HG03159 (cell line): ENCODE data around the gene RIPOR3.
"Not testable (repeated sequence)": the region's sequence is repeated elsewhere in the genome, so short reads cannot be mapped to it uniquely, and the experiment has no call there.

ENCODE experiments used
- ATAC-seq: cut with Tn5 transposase; IDR thresholded peaks from one replicate; pipeline ENCODE4 v1.9.1; 2021; ENCODE audit warnings: mild to moderate bottlenecking, moderate library complexity; ENCODE audit not compliant: unreplicated experiment

Gene RIPOR3

DNA sequence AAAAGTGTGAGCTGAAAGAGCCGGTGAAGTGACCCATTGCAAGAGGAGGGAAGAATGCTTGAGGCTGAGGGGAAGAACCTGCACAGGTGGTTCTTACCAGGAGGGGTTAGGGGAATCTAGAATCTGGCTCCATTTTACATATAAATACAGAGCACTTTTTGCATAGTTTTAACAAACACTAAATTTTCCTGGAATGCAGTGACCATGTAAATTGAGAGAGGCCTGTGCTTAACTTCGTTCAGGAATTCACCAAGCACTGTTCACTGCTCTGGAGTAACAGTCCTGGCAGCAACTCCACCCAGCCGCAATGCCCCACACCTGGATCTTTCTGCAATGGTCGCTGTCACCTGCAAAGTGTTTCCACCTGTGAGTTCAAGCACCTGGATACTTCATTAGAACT, 13.2 kb upstream of the RIPOR3 start:
- ATAC-seq, result no peak

DNA sequence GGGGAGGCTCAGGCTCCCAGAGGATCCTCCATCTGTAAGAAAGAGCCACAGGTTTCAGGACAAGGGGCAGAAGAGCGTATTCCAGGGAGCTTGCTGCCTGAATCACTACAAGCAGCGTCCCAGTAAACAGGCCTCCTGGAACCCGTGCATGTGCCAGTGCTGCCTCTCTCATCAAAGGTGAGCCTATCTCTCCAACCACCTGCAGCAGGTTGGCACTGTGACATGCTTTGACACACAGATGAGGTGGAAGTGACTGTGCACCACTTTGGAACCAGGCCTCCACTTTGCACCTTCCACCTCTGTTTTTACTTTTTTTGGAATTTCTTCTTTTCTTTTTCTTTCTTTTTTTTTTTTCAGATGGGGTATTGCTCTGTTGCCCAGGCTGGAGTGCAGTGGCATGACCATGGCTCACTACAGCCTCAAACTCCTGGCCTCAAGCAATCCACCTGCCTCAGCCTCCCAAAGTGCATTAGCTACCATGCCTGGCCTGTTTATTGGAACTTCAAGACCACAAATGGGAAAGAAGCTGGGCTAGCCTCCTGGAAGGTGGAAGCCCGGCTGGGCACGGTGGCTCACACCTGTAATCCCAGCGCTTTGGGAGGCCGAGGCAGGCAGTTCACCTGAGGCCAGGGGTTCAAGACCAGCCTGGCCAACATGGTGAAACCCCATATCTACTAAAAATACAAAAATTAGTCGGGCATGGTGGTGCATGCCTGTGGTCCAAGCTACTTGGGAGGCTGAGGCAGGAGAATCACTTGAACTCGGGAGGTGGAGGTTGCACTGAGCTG, 12.5 kb upstream of the RIPOR3 start:
- not testable (repeated sequence) for ATAC-seq

DNA sequence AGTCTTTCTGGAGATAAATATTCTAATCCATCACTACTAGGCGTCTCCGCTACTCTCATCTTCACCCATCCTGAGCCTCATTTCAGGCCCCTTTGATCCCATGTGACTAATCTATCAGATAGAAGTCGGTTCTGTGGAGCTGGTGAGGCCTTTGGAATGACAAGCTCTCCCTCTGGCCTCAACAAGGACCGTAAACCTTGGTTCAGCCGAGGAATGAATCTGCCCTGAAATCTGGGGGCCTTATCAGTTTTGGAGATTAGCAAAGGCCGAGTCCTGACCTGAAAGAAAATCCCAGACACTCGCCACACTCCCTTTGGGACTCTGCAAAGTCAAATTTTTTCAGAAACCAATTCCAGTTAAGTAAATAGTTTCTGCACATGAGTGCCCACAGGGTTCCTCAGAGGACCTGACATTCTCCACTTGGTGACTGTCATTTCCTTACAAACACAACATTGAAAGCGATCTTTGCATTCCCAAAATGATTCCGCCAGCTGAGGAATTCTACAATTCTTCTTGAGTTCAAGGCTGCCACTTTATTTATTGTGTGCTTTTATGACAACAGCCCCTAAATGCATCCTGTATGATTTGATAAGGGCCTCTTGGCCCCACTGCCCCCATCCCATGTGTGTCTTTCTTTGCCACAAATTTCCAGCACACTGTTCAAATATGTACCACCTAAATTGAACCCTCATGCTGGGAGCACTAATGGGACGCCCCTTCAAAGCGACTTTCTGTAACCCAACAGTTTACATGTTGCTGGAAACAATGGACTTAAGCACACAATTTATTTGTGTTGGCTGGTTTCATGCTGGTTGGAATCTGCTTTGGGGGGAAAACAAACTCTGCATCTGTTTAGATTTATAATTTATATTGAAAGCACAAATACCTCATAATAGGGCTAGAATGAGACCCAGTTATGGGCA, 10.0 kb upstream of the RIPOR3 start:
- ATAC-seq, result no peak

DNA sequence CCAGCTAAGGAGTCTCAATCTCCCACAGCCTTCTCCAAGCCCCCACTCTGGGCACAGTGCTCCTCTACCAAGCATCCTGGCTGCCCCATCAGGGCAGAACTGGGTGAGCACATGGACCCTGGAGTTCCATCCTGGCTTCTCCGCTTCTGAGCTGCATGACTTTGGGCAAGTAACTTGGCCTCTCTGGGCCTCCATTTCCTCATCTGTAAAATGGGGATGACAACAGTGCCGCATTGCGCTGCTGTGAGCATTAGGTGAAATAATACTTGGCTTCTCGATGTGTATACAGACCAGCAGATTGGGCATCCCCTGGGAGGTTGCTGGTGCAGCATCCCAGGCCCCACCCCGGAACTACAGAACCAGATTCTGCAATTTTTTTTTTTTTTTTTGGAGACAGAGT, 8.3 kb upstream of the RIPOR3 start:
- no peak for ATAC-seq

DNA sequence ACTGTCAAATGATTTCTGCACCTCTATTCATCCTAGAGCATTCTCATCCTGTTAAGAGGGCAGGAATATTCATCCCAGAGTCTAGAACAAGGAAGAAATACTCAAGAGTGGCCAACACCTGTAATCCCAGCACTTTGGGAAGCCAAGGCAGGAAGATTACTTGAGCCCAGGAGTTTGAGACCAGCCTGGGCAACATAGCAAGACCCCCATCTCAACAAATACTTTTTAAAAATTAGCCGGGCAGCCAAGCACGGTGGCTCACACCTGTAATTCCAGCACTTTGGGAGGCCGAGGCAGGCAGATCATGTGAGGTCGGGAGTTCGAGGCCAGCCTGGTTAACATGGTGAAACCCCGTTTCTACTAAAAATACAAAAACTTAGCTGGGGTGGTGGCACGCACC, 6.9 kb upstream of the RIPOR3 start:
- ATAC-seq, result not testable (repeated sequence)

DNA sequence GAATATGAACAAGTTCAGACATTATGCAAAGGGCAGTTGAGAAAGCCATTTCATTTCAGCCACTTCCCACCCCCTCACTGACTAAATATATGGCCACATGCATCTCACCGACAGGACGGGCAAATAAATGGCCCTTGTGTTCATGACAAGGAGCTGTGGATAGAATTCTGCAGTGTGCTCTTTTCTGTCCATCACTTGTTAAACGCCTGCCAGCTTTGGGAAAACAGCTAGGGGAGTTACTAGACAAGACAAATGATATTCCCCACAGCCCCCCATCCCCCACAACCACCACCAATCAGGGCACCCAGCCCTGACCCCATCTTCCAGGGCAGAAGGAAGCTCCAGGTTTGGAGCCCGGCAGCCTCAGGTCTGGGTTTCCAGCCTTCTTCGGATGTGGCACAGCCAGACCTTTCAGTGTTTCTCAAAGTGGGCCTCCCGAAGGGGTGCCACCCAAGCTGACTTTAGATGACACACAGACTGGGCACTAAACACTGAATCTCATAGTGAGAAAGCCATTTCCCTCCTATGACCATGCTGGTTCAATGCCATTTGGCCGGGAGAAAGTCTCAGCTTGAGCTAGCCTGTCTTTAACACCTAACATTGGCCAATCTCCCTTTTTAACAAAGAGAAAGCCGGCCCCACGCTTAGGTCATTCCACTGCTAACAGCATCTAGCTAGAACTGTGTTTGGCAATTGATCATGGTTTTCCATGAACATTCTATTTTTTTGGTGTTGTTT, 4.0 kb upstream of the RIPOR3 start:
- ATAC-seq, result no peak

DNA sequence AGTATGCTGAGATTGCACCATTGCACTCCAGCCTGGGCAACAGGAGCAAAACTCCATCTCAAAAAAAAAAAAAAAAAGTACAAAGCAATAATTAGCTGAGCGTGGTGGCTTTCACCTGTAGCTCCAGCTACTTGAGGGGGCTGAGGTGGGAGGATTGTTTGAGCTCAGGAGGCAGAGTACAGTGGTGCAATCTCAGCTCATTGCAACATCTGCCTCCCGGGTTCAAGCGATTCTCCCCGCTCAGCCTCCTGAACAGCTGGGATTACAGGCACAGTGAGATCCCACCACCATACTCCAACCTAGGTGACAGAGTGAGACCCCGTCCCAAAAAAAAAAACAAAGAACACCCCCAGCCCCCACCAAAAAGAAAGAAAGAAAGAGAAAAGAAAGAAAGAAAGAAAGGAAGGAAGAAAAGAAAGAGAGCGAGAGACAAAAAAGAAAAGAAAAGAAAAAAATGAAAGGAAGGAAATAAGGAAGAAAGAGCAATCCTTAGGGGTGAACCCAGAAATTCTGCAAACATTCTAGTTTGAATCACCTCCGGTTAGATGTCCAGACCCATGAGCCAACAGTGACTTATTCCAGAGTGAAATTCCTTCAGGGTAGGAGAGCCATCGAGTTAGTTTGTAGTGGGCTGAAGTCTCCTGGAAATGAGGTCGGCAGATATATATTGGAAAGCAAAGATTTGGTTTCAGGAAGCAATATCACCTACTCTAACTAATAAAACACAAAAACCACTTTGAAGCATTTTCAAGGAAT, 3.2 kb upstream of the RIPOR3 start:
- no peak for ATAC-seq

DNA sequence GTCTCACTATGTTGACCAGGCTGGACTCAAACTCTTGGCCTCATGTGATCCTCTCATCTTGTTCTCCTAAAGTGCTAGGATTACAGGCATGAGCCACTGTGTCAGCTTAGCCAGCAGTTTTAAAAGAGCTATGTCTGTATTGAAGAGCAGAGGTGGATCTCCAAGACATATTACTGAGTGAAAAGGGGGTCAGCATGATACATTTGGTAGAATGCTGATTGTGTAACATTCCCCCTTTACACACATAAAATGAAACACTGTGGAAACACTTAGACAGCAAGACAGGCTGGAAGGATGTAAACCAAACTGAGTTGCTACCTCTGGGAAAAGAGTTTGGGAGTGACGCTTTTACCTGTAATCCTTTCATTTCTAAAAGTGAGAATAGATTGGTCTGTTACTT, 1.7 kb upstream of the RIPOR3 start:
- ATAC-seq, result no peak

DNA sequence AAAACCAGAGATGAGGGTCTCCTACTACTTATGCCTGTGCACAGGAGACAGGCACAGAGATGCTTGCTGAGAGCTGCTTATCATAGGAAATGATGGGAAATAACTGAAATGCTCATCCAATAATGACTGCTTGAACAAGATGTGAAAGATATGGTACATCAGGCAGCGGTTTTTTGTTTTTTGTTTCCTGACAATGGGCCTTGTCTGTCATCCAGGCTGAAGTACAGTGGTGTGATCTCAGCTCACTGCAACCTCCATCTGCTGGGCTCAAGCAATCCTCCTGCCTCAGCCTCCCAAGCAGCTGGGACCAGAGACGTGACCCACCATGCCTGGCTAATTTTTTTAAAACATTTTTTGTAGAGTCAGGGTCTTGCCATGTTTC, 1.2 kb upstream of the RIPOR3 start:
- ATAC-seq, result no peak

DNA sequence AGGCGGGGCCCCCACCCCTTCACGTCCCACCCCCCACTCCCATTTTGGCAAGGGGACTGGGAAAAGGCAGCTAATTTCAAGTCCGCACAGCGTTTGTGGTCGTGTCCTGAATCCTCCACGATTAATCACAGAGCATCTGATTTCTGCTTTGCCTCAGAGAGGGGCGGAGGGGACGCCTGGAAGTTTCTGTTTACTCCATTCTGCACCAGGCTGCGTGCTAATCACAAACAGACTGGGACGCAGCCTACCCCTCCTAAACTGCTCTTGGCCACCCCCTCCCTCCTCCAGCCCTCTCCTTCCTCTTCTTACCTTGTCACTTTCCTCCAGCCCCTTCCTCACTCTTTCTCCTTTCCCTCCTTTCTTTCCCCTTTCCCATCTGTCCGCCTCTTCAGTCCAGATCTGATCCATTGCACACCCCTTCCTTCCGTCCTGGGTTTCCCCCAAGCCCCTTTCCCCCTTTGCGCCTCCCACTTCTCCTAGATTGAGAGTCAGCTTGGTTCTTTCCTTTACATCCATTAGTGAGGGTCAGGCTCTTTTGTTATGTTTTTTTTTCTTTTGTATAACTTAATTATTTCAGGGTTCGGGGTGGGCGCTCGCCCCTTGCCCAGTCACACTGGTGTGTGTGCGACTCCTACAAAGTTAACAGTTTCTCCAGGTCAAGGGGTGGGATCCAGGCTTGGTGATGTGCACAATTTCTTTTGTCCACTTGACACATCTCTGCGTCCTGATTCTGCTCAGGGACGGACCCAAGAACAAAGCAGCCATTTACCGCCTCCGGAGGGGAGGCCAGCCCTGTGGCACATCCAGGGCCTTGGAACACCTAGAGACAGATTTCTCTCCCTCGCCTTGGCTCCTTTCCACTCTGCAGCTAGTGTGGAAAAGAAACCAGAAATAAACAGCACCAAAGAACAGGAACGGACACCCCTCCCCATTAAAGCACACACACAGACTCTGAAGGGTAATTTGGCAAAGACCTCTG, 520 bp upstream of the RIPOR3 start:
- ATAC-seq, result no peak

DNA sequence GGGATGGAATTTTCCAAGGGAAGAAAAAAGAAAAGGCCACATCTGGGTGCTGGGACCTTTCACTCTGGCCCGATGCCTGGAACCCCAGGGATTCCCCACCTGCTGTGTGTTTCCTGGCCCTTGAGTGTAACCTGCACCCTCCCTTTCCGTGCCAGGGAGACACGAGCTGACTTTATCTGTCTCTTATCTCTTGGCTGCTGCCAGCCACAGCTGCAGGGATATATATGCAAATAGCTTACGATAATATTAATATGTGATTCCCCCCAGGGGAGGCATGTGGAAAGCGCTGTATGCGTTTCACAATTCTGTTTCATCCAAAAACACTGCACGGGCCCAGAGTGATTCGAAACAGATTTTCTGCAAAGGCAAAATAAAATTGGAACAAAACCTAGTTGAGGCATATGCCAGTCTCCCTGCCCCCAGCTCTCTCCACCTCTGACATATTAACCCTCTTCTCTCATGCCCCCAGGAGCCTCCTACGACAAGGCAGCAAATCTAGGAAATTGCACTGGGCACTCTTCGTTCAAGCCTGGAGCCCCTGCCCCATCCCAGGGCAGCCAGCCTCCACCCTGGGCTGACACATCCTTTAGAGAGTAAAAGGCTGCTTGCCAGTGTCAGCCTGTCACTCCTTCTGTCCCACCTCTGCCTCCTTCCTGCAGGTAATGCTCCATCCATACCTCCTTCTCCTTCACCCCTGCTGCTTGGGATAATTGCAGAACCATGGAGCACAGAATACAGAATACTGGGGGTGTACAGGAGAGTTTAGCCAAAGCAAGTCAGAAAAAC, 1.3 kb downstream of the RIPOR3 start:
- no peak for ATAC-seq

DNA sequence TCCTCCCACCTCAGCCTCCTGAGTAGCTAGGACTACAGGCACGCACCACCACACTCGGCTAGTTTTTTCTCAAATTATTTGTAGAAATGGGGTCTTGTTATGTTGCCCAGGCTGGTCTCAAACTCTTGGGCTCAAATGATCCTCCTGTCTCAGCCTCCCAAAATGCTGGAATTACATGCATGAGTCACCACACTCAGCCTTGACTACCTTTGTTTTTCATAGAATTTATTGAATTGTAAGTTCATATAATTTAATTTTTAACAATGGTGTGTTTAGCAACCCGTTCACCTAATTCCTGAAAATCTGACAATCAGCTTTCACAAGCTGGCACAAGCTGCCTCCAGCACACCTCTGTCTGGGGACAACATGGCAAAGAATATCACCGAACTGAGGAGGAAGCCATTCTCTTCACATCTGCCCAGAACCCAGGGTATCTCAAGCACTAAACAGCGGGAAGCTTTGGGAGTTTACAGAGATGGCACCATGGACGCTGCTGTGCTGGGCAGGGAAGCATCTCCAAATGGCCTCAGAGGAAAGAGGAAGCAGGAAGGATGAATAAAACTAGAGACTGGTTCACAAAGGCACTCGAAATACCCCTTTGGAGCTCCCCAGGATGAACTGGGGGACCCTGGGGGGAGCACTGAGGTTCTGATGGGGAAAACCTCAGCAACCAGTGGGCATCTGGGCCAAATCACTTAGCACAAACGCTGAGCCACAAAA, 2.9 kb downstream of the RIPOR3 start:
- ATAC-seq, result no peak

DNA sequence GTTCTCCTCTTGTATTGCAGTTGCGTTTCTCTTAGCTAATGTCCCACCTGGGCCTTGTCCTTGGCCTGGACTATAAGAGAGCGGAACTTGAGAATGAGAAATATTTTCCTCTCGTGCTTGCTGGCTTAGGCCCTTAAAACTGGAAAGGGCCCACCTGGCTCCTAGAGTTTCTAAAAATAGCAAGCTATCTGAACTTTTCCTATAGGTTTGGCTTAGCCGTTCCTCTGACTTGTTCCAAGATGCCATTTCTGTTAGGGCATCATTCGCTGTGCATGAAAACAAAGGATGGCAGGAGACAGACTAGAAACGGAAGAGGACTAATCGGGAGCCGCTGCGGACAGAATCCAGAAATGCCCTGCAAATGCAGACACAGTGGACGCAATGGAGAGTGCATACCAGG, 4.5 kb downstream of the RIPOR3 start:
- no peak for ATAC-seq

DNA sequence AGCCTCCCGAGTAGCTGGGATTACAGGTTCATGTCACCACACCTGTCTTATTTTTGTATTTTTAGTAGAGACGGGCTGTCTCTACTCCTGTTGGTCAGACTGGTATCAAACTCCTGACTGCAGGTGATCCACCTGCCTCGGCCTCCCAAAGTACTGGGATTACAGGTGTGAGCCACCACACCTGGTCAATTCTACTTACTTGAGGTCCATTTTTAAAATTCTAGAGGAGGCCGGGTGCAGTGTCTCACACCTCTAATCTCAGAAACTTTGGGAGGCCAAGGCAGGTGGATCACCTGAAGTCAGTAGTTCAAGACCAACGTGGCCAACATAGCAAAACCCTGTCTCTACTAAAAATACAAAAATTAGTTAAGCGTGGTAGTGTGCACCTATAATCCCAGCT, 7.8 kb downstream of the RIPOR3 start:
- no peak for ATAC-seq

DNA sequence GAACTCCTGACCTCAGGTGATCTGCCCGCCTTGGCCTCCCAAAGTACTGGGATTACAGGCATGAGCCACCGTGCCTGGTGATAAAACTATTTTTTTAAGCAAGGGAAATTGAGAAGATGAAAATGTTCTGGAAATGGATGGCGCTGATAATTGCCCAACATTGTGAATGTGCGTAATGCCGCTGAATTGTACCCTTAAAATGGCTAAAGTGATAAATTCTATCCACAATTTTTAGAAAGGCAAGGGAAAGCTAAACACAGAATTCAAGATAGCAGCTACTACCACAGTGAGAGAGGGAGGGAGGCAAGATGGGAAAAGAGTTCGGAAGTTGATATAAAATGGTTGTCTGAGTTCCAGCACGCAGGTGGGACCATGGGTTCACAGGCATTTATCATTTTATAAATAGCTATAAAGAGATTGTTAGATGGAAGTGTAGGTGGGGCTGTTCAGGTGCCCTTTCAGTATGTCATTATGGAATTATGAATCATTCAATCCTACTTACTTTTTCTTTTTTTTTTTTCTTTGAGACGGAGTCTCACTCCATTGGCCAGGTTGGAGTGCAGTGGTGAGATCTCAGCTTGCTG, 8.3 kb downstream of the RIPOR3 start:
- ATAC-seq, result no peak

DNA sequence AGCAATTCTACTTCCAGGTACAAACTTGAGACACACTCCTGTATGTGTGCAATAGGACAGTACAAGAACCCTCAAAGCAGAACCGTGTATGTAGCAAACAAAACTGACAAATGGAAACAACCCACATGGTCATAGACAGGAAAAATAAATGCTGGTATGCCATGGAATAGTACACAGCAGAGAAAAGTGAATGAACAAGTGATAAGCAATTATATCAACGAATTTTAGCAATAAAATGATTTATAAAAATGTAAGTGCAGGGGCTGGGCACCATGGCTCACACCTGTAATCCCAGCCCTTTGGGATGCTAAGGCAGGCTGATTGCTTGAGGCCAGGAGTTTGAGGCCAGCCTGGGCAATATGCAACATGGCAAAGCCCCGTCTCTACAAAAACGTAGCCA, 9.3 kb downstream of the RIPOR3 start:
- ATAC-seq, result no peak

DNA sequence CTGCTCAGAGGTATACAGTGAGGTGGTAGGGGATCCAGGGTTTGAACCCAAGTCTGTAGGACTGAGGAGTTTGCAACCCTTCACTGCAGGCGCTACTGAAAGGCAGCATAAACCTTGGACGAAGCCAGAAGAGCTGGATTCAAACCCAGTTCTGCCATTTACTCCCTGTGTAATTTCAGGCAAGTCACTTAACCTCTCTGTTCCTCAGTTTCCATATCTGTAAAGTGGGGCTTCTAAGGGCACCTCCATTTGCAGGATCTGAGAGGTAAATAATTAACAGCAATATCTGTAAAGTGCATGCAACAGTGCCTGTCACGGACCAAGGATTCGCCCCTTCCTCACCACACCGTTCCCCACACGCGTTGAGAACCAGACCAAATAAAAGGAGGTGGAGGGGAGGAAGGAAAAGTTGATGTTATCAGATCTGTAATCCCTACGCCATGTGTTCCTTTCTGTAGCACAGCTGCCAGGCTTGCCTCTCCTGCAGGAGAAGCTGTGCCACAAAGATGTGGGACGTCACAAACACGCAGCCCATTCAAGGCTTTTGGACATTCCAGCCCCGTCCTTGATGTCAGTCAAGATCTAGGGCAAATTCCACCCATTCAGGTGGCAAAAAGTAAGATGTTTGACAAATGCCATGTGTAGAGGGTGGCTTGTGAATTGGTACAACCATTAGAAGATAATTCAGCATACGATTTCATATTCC, 9.8 kb downstream of the RIPOR3 start:
- ATAC-seq, result no peak
